HG03280 (cell line): Measurements from ENCODE around the gene C11orf98.
"Not testable (repeated sequence)": the region's sequence is repeated elsewhere in the genome, so short reads cannot be mapped to it uniquely, and the experiment has no call there.

Experiments used
- ATAC-seq: cut with Tn5 transposase; IDR thresholded peaks from one replicate; pipeline ENCODE4 v1.9.1; 2021; ENCODE audit warnings: mild to moderate bottlenecking, moderate library complexity; ENCODE audit not compliant: unreplicated experiment

Gene C11orf98

DNA sequence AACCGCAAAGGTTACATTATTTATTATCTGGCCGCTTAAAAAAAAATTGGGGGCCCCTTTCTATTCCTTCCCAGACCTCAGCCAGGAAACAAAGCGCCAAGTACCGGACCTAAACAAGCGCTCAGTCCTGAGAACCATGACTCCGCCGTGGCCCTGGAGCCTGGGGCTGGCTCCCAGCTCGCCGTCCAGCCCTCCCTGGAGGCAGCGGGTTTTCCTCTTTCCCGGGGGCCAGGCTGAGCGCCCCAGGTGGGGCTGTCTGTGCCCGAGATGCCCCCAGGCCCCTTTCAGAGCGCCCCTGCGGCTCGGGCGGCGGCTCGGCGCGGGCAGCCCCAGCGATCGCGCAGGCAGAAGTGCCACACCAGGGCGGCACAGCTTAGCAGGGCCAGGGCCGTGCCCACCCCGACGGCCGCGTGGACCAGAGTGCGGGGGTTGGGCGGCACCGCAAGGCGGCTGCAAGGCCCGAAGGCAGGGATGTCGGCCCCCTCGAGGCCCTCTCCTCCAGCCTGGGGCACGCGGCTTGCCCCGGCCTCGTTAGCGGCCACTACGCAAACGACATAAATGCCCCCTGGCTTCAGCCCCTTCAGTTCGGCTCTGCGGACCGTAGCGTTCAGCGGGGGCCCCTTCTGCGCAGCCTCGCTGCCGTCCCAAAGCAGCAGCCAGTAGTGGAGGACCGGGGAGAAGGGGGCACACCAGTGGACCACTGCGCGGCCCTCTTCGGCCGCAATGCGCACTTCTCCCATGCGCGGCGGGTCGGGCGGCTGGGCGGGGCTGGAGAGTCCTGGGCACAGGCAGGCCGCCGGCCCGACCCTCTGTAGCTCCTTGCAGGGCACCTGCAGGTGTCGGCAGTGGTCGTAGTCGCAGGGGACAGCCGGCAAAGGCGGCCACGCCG is 22.7 kb upstream of the C11orf98 start:
- no peak for ATAC-seq

DNA sequence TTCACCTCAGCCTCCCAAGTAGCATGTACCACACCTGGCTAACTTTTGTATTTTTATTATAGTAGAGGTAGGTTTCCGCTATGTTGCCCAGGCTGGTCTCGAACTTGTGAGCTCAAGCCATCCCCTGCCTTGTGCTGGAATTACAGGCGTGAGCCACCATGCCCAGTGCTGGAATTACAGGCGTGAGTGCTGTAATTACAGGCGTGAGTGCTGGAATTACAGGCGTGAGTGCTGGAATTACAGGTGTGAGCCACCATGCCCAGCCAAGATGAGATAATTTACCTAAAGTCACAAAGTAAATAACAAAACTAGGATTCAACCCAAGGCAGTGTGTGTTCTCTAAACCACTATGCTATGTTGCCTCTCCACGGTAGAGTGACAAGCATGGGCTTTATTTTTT is 17.5 kb upstream of the C11orf98 start:
- no peak for ATAC-seq

DNA sequence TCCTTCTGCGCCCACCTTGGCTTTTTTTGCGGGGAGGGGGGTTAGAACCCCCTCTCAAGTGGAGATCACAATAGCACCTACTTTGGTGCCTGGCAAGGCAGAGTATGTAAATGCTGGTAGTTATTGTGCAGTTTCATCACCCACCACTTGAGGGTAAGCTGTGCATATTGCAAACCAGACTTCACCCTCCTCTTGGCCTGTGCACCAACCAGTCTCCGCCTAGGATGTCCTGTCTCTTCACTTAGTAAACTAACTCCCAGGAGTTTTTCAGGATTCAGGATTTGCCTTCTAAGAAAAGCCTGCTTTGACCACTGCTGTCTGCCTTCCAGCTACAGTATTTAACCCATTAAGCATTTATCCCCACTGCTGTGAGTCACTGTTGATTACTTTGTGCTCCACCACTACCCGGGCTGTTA is 15.8 kb upstream of the C11orf98 start:
- ATAC-seq = peak; percentile 61

DNA sequence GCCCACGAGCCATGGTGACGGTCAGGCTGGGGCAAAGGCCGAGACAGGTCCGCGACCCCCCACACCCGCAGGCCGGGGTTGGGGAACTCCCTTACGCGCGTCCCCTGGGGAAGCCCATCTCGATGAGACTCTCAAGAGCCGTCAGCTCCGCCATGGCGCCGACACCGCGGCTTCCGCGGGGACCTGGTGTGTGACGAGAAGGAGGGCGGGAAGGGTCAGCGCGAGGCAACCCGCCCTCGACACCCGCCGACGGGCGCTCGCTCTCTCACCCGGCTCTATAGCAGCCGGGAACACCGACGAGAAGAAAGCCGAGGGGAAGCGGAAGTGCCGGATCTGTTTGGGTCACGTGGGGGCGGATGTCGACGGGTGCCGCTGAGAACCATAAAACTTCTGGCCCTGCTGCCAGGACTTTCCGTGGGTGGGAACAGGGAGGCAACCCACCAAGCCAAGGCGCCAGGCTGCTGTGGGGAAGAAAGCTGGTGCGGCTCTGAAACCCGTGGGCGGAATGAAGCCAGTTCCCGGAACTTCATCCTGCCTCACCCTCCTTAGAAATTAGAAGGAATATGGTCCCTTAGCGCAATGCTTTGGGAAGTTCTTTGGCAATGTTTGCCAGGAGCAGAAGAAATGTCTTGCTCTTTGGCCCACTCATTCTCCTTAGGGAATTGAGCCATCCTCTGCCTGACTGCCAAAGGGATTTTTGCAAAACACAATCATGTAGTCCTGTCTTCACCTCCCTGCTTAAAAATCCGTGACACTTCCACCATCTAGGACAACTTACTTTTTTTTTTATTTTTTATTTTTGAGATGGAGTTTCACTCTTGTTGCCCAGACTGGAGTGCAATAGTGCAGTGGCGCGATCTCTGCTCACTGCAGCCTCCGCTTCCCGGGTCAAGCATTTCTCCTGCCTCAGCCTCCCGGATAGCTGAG is 14.0 kb upstream of the C11orf98 start, which contains the start of gene UBXN1:
Gene UBXN1 (minus strand): TSS at position 304 of the 927 bp plus-strand sequence. CDS start 150 bp downstream, at position 154.
- ATAC-seq = peak; percentile 73

DNA sequence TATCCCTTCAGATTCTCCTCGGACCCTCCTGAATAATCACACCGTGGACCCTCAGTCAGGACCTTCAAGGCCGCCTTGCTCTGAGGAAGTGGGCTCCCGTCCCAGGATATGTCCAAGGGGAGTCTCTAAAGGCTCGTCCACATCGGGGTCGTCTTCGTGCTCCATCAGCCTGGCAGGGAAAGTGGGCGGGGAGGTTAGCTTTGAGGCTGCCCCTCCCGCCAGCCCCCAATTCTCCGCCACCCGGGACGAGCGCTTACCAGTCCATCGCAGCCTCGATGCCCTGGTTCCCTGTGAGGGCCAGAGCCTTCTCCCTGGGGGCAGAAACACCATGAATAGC is 13.4 kb upstream of the C11orf98 start:
- peak; percentile 7 for ATAC-seq

DNA sequence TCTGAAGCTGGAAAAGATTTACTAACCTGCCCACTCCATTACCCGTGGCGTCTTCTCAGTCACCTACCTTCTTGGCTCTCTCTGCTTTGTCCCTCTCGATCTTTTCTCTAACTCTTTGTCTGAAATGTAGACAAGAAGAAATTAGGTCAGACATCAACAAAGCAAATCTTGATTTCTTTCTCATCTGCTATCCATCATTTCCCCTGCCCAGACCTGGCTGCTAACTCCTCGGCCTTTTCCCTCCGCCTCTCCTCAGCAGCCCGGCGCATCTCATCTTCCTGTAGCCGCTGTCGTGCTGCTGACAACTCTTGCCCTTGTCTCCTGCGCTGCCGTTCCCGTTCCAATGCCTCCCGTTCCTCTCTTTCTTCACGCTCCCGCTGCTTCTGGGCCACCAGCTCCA is 12.7 kb upstream of the C11orf98 start:
- ATAC-seq = no peak

DNA sequence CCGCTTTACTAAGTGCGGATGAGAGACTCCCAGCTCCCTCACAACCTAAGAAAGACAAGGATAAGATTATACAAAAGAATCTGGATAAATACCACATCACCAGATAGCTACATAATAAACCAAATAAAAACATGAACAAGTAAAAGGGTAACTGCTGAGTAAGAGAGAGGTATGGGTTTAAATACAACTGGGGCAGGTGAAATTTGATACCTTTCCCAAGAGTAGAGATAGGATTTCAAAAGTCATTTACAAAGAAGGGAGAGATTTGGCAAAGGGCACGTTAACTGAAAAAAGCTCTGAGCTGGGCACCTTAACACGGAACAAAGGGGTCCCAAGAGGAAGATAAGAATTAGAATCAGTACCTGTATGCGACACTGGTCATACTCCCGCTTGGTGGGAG is 12.1 kb upstream of the C11orf98 start:
- no peak for ATAC-seq

DNA sequence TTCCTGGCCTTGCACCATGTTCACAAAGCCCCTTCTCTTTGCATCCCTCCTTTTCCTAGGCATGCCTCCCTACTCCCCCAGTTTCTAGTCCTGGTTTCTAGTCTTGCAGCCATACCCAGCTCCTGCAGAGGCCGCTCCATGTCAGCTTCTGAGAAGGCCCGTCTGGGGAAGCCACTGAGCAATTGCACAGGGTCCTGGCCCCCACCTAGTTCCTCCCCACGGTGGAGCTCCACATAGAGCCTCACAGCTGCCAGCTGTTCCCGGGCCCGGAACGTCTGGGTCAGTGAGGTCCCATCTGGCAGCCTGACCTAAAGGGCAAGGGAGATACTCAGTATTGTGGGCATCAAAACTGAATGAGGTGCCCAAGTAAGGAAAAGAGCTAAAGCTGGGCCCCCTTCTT is 11.7 kb upstream of the C11orf98 start:
- no peak for ATAC-seq

DNA sequence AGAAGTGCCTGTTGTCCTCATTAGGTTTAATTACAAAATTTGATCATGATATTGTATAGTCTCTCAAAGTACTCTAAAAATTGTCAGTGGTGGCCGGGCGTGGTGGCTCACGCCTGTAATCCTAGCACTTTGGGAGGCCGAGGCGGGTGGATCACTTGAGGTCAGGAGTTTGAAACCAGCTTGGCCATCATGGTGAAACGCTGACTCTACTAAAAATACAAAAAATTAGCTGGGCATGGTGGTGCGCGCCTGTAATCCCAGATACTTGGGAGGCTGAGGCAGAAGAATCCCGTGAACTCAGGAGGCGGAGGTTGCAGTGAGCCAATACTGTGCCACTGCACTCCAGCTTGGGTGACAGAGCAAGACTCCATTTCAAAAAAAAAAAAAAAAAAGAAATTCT is 10.4 kb upstream of the C11orf98 start:
- not testable (repeated sequence) for ATAC-seq

DNA sequence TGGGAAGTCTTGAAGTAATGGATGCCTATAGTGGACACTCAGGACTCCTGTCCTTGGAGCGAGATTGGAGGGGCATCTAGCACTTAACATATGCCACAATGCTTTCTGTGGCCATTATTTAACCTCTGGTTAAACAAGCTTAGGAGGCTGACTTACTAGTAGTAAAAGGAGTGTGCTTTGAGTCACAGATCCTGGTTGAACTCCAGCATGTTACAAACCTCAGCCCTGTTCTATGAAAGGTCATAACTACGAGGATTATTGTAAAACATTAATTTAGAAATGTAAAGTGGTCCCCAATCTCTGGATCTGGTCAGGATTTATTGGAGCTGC is 8.2 kb upstream of the C11orf98 start:
- no peak for ATAC-seq

DNA sequence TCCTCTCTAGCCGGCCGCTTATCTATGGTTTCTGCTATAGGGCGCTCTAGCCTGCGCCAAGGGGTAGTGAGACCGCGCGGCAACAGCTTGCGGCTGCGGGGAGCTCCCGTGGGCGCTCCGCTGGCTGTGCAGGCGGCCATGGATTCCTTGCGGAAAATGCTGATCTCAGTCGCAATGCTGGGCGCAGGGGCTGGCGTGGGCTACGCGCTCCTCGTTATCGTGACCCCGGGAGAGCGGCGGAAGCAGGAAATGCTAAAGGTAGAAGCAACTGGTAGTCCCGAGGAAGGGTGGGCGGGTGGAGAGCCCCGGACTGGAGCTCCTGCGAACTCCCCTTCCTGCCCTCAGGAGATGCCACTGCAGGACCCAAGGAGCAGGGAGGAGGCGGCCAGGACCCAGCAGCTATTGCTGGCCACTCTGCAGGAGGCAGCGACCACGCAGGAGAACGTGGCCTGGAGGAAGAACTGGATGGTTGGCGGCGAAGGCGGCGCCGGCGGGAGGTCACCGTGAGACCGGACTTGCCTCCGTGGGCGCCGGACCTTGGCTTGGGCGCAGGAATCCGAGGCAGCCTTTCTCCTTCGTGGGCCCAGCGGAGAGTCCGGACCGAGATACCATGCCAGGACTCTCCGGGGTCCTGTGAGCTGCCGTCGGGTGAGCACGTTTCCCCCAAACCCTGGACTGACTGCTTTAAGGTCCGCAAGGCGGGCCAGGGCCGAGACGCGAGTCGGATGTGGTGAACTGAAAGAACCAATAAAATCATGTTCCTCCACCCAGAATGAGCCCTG is 6.8 kb upstream of the C11orf98 start, which contains the start of the genes LBHD1 and UQCC3:
Gene LBHD1 (minus strand): TSS at position 660 of the 782 bp plus-strand sequence. CDS start 2,236 bp downstream, outside the sequence.
Gene UQCC3 (plus strand): TSS at position 66 of the 782 bp plus-strand sequence. CDS start 73 bp downstream, at position 139.
- peak; percentile 52 for ATAC-seq

DNA sequence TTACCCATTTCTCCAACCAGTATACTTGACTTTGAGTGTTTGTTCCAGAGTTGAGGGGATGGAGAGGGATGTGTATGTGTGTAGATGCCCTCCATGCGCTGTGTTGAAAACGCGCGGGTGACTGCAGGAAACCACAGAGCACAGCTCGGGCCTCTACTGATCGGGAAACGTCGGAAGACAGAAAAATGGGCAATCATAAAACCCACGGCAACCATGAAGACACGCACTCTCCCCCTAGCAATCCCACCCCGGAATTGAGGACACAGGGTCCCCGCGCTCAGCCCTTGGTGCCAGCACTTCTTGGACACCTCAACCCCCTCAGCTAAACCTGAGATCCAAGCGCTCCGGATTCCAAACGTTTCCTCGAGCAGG is 6.2 kb upstream of the C11orf98 start:
- ATAC-seq = peak; percentile 22

DNA sequence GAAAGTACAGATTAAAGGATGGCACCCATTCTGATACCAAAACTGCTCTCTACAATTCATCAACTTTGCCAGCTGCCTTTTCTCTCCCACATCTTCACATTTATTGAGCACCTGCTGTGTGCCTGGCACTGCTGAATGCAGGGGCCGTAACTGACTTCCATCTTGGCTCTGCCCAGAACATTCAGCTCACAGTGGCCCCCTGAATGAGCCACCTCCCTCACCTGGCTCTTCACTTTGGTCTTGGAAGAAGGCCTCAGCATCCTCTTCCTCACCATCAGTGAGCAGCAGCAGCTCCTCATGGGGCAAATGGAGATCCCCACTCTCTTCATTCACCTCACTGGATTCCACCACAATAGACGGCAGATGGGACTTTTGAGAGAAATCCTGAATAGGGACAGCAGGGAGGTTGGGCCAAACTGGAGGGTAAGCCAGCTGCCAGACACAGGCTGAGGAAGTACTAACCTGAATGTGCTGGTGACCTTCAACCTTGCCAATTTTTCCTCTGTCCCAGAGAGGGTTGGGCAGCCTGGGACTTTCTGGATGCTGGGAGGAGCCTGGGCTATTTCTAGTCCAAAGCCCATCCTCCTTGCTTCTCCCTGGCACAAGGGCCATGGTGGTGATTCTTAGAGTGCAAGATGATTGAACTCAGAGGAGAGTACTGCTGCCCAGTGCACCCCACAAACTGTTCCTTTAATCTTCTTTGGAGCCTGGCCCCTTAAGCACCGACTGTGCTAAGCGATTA is 4.6 kb upstream of the C11orf98 start:
- ATAC-seq = no peak

DNA sequence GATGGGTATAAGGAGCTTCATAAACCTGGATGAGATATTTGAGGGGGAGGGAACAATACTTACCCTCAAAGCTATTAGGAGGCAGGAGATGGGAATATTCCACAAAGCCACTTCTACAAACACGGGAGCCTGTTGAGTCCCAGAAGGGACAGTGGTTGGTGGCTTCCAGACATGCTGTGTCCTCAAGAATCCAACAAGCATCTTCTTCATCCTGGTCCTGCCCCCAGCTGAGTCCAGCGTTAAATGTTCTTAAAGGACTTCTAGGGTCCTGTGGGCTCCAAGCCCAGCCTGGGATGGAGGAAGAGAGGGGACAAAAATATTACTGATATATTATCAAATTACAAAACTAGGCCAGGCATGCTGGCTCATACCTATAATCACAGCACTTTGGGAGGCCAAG is 2.5 kb upstream of the C11orf98 start:
- ATAC-seq = no peak

DNA sequence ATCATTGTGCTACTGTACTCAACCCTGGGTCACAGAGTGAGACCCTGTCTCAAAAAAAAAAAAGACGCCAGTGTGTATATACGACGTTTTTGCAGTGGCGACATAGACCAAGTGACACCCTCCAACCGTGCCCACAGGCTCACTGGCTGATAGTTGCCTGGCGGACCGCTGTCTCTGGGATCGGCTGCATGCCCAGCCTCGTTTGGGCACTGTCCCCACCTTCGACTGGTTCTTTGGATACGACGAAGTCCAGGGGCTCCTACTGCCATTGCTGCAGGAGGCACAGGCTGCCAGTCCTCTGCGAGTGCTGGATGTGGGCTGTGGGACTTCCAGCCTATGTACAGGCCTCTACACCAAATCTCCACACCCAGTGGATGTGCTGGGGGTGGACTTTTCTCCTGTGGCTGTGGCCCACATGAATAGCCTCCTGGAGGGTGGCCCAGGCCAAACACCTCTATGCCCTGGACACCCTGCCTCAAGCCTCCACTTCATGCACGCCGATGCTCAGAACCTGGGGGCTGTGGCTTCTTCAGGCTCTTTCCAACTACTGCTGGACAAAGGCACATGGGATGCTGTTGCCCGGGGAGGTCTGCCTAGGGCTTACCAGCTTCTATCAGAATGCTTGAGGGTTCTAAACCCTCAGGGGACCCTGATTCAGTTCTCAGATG is 1.4 kb upstream of the C11orf98 start:
- no peak for ATAC-seq

DNA sequence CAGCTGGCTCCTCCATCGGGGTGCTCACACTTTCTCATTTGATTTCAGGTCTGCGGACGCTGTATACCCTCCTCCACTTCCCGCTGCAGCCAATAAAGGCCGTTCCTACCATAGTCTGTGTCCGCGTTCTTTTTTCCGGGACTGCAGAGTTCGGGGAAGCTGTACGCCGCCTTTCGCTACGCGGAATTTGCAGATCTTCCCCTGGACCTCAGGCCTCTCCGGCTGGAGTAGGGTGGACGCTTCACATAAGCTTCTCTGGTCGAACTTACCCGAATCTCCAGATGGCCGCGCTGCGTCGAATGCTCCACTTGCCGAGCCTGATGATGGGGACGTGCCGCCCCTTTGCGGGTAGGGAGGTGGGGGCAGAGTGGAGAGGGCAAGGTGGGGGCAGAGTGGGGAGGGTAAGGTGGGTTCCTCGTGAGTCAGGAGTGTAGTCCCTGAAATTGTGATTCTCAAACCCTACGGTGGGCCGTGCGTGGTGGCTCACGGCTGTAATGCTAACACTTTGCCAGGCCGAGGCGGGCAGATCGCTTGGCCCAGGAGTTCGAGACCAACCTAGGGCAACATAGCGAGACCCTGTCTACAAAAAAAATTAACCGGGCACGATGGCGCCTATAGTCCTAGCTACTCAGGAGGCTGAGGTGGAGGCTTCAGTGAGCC is 719 bp upstream of the C11orf98 start:
- ATAC-seq = peak; percentile 7

DNA sequence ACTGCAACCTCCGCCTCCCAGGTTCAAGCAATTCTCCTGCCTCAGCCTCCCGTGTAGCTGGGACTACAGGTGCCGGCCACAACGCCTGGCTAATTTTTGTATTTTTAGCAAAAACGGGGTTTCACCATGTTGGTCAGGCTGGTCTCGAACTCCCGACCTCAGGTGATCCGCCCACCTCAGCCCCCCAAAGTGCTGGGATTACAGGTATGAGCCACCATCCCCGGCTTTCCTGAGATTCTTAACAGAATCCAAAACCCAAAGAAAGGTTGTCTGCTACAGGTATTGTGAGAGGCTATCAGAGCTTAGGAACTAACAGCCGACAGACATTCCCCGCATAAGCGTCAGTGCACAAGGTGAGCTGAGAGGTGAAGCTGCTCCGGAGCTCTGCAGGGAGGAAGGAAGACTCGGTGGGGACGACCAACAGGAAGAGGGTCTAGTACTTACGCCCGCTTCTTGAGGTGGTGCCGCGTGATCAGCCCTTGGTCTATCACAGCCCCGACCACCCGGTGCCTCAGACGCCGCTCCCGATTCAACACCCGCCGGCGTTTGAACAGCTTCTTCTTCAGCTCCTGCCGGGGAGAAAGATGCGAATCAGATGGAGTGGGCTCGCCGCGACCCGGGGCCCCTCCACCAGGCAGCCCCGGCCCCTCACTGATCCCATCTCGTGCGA is 470 bp downstream of the C11orf98 start:
- ATAC-seq = peak; percentile 31

DNA sequence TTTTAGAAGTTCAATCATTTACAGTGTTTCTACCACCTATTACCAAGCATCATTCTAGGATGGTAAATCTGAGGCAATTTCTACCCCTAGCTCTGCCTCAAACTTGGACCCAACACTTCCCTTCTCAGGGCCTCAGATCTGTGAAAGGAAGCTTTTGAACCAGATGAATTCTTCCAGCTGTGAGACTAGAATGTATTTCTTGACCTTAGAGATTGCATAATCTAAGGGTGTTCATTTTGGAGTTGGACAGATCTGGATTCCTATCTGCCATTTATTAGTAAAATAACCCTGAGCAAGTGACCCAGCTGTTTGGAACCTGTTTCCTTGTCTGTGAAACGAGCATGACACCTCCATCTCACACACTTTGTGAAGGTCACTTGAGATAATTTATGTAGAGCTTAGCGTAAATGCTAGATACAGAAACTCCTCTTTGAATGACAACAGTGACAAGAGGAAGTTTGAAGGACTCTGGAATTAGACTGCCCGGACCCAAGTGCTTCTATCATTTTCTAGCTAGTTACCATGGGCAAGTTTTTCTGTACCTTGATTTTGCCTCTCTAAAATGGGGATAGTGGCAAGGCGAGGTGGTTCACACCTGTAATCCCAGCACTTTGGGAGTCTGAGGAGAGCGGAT is 8.1 kb downstream of the C11orf98 start:
- no peak for ATAC-seq
